AG09309 (cell line): ENCODE measurements around the gene DNAJC6.

Source experiments
- DNase-seq: peaks from one replicate; pipeline ENCODE4 v3.0.0-alpha.2; 2010; ENCODE audit warnings: low read depth
- H3K4me3 ChIP-seq: 2 replicates; pipeline ENCODE4 v1.5.1; 2011; ENCODE audit warnings: mild to moderate bottlenecking, low read depth, low read length, moderate library complexity; ENCODE audit not compliant: control insufficient read depth
- TF ChIP-seq, protein P1 (sequence below): IDR thresholded peaks from 2 replicates; pipeline ENCODE4 v1.5.1; 2011; ENCODE audit warnings: mild to moderate bottlenecking, low read depth, low read length, inconsistent platforms; ENCODE audit not compliant: insufficient read depth, control insufficient read depth; ENCODE audit errors: missing control alignments

The DNAJC6 gene

DNA sequence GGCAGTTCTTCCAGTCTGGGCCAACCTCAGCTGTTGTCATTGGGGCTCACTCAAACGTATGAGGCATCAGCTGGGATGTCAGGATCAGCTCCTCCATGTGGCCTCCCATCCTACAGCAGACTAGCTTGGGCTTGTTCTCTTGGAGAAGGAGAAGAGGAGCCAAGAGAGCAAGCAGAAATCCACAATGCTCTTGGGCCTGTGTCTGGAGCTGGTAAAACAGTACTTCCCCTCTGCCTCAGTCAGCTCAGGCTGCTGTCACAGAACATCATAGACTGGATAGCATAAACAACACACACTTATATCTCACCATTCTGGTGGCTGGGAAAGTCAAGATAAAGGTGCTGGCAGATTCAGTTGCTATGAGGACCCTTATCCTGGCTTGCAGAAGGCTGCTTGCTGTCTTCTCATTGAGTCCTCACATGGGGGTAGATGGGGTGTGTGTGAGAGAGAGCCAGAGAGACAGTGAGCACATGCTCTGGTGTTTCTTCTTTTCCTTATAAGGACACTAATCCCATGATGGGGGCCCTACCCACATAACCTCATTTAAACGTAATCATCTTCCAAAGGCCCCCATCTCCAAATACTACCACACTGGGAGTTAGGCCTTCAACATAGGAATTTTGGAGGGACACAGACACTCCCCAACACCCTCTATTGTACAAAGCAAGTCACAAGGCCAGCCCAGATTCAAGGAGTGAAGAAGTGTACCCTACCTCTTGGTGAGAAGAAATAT lies 16.3 kb upstream of the DNAJC6 start:
- no peak for DNase-seq
- no peak overlapping the region for H3K4me3 ChIP-seq
- TF ChIP-seq, protein P1, sequence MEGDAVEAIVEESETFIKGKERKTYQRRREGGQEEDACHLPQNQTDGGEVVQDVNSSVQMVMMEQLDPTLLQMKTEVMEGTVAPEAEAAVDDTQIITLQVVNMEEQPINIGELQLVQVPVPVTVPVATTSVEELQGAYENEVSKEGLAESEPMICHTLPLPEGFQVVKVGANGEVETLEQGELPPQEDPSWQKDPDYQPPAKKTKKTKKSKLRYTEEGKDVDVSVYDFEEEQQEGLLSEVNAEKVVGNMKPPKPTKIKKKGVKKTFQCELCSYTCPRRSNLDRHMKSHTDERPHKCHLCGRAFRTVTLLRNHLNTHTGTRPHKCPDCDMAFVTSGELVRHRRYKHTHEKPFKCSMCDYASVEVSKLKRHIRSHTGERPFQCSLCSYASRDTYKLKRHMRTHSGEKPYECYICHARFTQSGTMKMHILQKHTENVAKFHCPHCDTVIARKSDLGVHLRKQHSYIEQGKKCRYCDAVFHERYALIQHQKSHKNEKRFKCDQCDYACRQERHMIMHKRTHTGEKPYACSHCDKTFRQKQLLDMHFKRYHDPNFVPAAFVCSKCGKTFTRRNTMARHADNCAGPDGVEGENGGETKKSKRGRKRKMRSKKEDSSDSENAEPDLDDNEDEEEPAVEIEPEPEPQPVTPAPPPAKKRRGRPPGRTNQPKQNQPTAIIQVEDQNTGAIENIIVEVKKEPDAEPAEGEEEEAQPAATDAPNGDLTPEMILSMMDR, result no peak

DNA sequence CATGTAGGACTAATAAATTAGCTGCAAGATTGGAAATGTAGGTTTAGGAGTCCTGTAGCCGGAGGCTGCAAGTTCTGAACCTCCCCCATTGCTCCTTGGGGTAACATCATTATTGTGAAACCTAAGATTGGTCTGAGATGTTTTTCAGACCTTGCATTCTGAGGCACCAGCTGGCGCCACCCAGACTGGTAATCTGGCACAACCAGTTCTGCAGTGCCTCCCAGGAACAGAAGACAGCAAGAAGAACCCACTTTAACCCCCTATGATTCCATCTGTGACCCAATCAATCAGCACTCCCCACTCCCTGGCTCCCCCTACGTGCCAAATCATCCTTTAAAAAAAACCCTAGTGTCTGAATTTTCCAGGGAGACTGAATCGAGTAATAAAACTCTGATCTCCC lies 11.6 kb upstream of the DNAJC6 start:
- no peak overlapping the region for H3K4me3 ChIP-seq
- DNase-seq, result no peak
- TF ChIP-seq, protein P1, result no peak

DNA sequence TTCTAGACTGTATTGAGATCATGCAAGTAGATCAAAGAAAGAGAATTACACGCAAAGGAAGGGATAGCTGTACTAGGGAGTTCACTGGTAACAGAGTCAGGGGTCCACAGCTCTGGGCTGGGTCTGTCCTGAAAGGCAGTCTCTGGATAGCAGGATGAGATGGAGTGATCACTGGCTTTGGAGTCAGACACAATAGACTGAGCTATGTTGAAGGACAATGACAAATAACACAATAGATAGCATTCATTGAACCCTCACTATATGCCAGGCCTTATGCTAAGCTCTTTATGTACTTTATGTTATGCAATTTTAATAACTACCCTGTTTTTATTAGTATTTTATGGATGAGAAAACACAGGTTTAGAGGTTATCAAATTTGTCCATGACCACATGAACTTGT lies 10.0 kb upstream of the DNAJC6 start:
- no peak for DNase-seq
- TF ChIP-seq, protein P1, result no peak
- H3K4me3 ChIP-seq, result no peak overlapping the region

DNA sequence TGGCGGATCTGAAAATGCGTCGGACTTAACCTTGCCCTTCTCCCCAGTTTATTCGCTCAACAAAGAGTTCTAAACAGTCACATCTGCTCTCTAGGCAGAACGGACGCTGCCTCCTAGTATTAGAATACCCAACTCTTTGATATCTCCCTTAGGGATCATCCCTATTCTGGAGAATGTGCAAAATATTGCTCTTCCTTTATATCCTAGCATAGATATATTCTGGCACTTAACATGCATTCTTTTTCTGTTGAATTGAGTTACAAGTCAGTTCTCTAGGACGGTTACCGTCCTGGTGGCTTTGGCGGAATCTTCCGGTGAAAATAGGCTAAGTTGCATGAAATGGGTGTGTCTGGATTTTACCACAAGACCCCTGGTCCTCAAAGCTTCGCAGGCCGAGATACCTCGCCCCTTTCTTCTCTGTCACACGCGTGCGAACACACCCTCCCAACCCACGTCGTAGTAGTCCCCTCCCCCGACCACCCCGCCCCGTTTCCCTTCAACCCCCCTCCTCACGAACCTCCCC lies 501 bp upstream of the DNAJC6 start:
- peak overlapping the region; percentile 51 for H3K4me3 ChIP-seq
- no peak for DNase-seq
- TF ChIP-seq, protein P1, result no peak

DNA sequence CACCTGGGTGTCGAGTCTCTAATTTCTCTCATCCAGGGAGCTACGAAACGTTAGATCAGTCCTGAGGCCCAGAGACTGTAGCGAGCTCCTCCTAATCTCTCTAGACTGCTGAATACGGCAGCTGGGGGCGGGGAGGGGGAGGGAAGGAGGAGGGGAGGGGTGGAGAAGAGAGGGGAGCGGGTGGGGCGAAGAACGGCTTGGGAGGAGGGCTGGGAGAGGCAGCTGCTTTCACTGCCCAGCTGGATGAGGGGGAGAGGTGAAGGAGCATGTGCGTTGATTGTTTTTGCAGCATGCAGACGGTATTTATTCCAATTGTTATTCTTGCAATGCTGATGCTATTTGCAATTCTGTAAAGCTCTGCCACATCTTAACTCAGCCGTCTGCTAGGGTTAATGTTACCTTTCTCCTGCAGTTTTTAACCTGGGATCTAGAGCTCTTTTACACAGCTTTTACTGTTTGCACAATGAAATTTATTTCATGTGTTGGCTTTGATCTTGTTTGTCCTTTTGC lies 790 bp downstream of the DNAJC6 start:
- peak overlapping the region; percentile 33 for H3K4me3 ChIP-seq
- DNase-seq, result no peak

DNA sequence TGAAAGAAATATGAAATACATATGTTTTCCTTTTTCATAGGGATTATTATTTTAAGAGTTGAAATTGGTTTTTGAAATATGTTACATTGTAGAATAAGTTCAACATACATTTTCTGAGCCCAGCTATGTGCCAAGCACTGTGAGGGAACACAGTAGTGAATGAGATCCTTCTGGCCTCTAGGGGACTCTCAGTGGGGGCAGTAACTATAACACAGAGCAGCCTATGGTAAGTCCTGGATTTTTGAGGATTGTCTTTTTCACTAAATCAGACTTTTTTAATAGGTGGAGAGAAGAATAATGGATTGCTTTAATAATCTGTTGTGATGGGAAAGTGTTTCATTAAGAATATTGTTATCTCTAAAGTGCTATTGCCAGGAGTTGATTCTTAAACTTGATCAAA lies 2.4 kb downstream of the DNAJC6 start:
- no peak overlapping the region for H3K4me3 ChIP-seq
- DNase-seq, result no peak
- TF ChIP-seq, protein P1, result no peak

More for the DNA sequence above, 790 bp downstream of the DNAJC6 start:
- TF ChIP-seq, protein P1, result no peak
